Tibial artery (tissue), 4 donors: ENCODE results near the gene CLEC2L.

Experiments used
- DNase-seq, 2 donors: peaks; one replicate each; pipeline ENCODE4 v3.0.0-alpha.2; 2019
- H3K27ac ChIP-seq, 2 donors: fragments of 200-600 bp; sonication (generic) in 1 of 2; 1 replicate in 1 of 2; 2 replicates in 1 of 2; pipeline ENCODE4 v1.5.1; 2018 to 2019; ENCODE audit warnings: mild to moderate bottlenecking in 1 of 2
- H3K27me3 ChIP-seq, 2 donors: fragments of 200-600 bp; sonication (generic) in 1 of 2; one replicate each; pipeline versions ENCODE4 v1.5.1 to v1.6.0; 2016 to 2019
- H3K36me3 ChIP-seq, 3 donors: fragments of 200-600 bp; sonication (generic) in 2 of 3; one replicate each; pipeline ENCODE4 v1.5.1; 2016 to 2019; ENCODE audit warnings: mild to moderate bottlenecking in 2 of 3
- H3K4me1 ChIP-seq, 4 donors: fragments of 200-600 bp; sonication (generic) in 2 of 4; 1 replicate in 3 of 4; 2 replicates in 1 of 4; pipeline ENCODE4 v1.5.1; 2016 to 2019
- H3K4me3 ChIP-seq, 2 donors: fragments of 200-600 bp; sonication (generic) in 1 of 2; 1 replicate in 1 of 2; 2 replicates in 1 of 2; pipeline ENCODE4 v1.5.1; 2018 to 2019; ENCODE audit warnings: mild to moderate bottlenecking in 2 of 2
- H3K9me3 ChIP-seq, 3 donors: fragments of 200-600 bp; sonication (generic) in 1 of 3; one replicate each; pipeline ENCODE4 v1.5.1; 2016 to 2019
- intact Hi-C: fragments of 100-400 bp; cut with DNase I; formaldehyde crosslinking; loops from one replicate; pipeline ENCODE4 v1.15.0; 2023; ENCODE audit warnings: low total_unique reads
- TF ChIP-seq, protein P1 (sequence below), 2 experiments: fragments of 200-600 bp in 1 of 2; fragments of 450-650 bp in 1 of 2; IDR thresholded peaks; one replicate each; pipeline ENCODE4 v1.5.1; 2017 to 2019; ENCODE audit warnings: antibody characterized with exemption in 2 of 2, mild to moderate bottlenecking in 1 of 2, moderate library complexity in 1 of 2

Gene CLEC2L

DNA sequence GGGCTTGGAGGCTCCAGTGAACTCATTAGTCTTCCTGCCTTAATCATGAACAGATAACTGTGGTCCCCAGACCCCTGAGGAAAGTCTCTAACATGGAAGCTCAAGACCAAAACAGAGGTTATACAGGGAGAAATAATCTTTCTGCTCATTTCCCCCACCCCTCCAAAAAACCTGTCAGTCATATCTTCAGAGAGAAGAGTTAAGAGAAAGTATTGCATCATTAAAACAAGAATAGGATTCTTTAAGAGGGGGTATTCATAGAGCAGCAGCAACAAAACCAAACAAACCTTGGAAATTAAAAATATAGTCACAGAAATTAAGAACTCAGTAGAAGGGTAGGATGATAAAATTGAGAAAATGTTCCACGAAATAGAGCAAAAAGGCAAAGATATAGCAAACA is 7.6 kb downstream of the CLEC2L start:
- no peaks in the 10 kb centered on the region for H3K36me3 ChIP-seq
- peaks cover 0 to 4% of the 10 kb centered on the region in 2 donors for H3K27me3 ChIP-seq
- TF ChIP-seq, protein P1, sequence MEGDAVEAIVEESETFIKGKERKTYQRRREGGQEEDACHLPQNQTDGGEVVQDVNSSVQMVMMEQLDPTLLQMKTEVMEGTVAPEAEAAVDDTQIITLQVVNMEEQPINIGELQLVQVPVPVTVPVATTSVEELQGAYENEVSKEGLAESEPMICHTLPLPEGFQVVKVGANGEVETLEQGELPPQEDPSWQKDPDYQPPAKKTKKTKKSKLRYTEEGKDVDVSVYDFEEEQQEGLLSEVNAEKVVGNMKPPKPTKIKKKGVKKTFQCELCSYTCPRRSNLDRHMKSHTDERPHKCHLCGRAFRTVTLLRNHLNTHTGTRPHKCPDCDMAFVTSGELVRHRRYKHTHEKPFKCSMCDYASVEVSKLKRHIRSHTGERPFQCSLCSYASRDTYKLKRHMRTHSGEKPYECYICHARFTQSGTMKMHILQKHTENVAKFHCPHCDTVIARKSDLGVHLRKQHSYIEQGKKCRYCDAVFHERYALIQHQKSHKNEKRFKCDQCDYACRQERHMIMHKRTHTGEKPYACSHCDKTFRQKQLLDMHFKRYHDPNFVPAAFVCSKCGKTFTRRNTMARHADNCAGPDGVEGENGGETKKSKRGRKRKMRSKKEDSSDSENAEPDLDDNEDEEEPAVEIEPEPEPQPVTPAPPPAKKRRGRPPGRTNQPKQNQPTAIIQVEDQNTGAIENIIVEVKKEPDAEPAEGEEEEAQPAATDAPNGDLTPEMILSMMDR (IDR thresholded peaks at IDR 0.05) = no peak
- no peaks in the 10 kb centered on the region for H3K9me3 ChIP-seq
- H3K27ac ChIP-seq = no peak overlapping the region
- H3K4me3 ChIP-seq = no peak overlapping the region
- no peak for DNase-seq
- intact Hi-C loops = no loop called here
- H3K4me1 ChIP-seq = no peaks in the 10 kb centered on the region

DNA sequence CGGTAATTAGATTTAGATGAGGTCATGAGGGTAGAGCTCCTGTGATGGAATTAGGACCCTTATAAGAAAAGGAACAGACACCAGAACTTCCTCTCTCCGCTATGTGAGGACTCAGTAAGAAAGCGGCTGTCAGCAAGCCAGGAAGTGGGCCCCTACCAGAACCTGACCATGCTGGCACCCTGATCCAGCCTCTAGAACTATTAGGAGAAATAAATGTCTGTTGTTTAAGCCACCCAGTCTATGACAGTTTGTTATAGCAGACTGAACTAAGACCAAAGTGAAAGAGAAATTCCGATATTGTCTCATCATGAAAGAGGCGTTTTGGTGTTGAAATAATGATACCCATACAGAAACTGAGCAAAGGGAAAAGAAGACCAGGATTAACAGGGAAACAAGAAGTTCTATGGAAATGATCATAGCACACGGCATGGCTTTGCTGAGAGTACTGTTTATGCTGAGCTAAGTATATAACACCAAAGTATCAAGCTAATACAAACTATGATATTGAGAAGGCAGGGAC is 9.2 kb downstream of the CLEC2L start:
- H3K36me3 ChIP-seq = no peaks in the 10 kb centered on the region
- no peaks in the 10 kb centered on the region for H3K4me1 ChIP-seq
- H3K9me3 ChIP-seq = no peaks in the 10 kb centered on the region
- no peak overlapping the region for H3K27ac ChIP-seq
- peaks cover 0 to 2% of the 10 kb centered on the region in 2 donors for H3K27me3 ChIP-seq
- TF ChIP-seq, protein P1 (IDR thresholded peaks at IDR 0.05) = no peak
- DNase-seq = no peak
- intact Hi-C loops = no loop called here
- H3K4me3 ChIP-seq = no peak overlapping the region

GRCh38 chr7:139534096-139534495 is 10.6 kb downstream of the CLEC2L start:
- H3K4me3 ChIP-seq = no peak overlapping the region
- H3K27me3 ChIP-seq = peaks cover 0 to 2% of the 10 kb centered on the region in 2 donors
- no peak overlapping the region for H3K27ac ChIP-seq
- H3K9me3 ChIP-seq = no peaks in the 10 kb centered on the region
- DNase-seq = no peak
- H3K36me3 ChIP-seq = no peaks in the 10 kb centered on the region
- no peaks in the 10 kb centered on the region for H3K4me1 ChIP-seq
- intact Hi-C loops = no loop called here
- TF ChIP-seq, protein P1 (IDR thresholded peaks at IDR 0.05) = no peak

DNA sequence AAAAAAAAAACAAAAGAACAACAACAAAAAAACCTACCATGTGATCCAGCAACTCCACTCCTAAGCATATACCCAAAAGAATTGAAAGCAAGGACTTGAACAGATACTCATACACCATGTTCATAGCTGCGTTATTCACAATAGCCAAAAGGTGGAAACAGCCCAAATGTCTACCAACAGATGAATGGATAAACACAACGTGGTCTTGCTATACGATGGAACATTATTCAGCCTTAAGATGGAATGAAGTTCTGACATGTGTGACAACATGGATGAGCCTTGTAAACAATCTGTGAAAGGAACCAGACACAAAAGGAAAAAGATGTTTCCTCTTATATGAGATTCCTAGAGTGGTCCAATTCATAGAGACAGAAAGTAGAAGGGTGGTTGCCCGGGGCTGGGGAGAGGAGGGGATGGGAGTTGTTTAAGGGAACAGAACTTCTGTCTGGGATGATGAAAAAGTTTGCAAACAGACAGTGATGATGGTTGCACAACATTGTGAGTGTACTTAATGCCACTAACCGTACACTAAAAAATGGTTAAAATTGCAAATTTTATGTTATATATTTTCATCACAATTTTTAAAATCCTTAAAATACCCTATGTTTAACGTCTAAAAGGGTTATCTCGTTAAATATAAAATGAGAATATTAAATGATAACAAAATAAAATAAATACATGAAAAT is 11.6 kb downstream of the CLEC2L start:
- Histone ChIP-seq H3K27me3 (no peaks in the 10 kb centered on the region), H3K4me3 (no peak overlapping the region), H3K36me3 (no peaks in the 10 kb centered on the region), H3K9me3 (no peaks in the 10 kb centered on the region), H3K27ac (no peak overlapping the region), H3K4me1 (peaks cover 0 to 5% (median 0%) of the 10 kb centered on the region in 4 donors)
- DNase-seq = no peak
- TF ChIP-seq, protein P1 (IDR thresholded peaks at IDR 0.05) = no peak
- intact Hi-C loops = no loop called here

DNA sequence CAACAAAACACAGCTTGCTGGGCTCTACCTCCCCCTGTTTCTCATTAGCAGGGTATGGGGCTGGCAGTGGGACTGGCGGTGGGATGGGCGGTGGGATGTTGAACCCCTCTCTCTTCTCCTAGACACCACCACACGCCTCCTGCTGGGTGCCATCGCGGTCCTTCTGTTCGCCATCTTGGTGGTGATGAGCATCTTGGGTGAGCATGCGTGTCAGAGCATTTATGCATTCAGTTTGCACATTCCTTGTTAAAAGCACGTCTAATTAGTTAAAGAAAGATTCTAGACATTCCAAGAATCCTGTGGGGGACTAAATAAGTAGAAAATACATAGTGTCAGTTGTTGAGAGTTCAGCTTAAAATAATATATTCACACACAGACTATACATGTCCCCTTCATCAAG is 12.7 kb downstream of the CLEC2L start:
- H3K27ac ChIP-seq = no peak overlapping the region
- H3K4me1 ChIP-seq = peaks cover 0 to 5% (median 0%) of the 10 kb centered on the region in 4 donors
- no peak overlapping the region for H3K4me3 ChIP-seq
- no peaks in the 10 kb centered on the region for H3K36me3 ChIP-seq
- H3K27me3 ChIP-seq = no peaks in the 10 kb centered on the region
- no peaks in the 10 kb centered on the region for H3K9me3 ChIP-seq
- DNase-seq = no peak
- TF ChIP-seq, protein P1 (IDR thresholded peaks at IDR 0.05) = no peak
- intact Hi-C loops = no loop called here
